Mesothelial cell of epicardium (in vitro differentiated cells): ENCODE results near the gene FNIP1. TPM values are rescaled to one million over a fixed set of nuclear protein-coding genes. Genes with fewer than 3 reads are reported as not detected.
"Not testable (repeated sequence)": the region's sequence is repeated elsewhere in the genome, so short reads cannot be mapped to it uniquely, and the experiment has no call there.

Source experiments
- DNase-seq, 2 experiments: peaks; one replicate each; pipeline ENCODE4 v3.0.0; 2021; ENCODE audit warnings: low spot score in 2 of 2; ENCODE audit not compliant: unreplicated experiment in 2 of 2
- H3K27ac Mint-ChIP-seq: 2 replicates; pipeline ENCODE4 v1.8.0; 2021; ENCODE audit warnings: mixed read lengths
- H3K27me3 Mint-ChIP-seq: 2 replicates; pipeline ENCODE4 v1.8.0; 2021; ENCODE audit warnings: low read depth, mixed read lengths
- H3K36me3 Mint-ChIP-seq: 2 replicates; pipeline ENCODE4 v1.8.0; 2021; ENCODE audit warnings: mixed read lengths
- H3K4me1 Mint-ChIP-seq: 2 replicates; pipeline ENCODE4 v1.8.0; 2021; ENCODE audit warnings: mixed read lengths
- H3K4me3 Mint-ChIP-seq: 2 replicates; pipeline ENCODE4 v1.8.0; 2021; ENCODE audit warnings: mild to moderate bottlenecking, moderate library complexity, mixed read lengths
- H3K9me3 Mint-ChIP-seq: 2 replicates; pipeline ENCODE4 v1.8.0; 2021; ENCODE audit warnings: mixed read lengths
- total RNA-seq: library from RNA; stranded (reverse); gene quantifications from 3 replicates; pipeline ENCODE4 v1.2.1, GENCODE V29; 2021
- TF ChIP-seq, protein P1 (sequence below): fragments of 200-600 bp; sonication (generic); IDR thresholded peaks from one replicate; pipeline ENCODE4 v1.5.0; 2021; ENCODE audit warnings: antibody characterized with exemption; ENCODE audit not compliant: unreplicated experiment

FNIP1 gene
- total RNA-seq, 1 donor from 2014 or later = 35.1 TPM

DNA sequence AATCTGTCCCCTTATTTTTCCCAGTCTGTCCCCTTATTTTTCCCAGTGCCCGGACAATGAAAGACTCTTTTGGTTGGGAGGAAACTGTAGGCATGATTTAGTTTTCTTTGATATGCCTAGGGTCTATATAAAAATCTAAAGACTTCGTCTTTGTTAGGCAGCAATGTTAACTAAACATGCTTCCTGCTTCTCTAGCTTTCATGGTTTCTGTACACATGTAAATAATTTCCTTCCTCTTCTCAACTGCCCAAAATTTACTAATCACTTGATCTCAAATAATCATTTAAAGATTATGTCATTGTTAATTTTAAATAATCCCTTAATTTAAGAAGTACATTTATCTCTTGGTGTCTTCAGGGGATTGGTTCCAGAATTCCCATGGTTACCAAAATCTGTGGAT is 114.0 kb downstream of the FNIP1 start:
- H3K27ac Mint-ChIP-seq = no peak overlapping the region

DNA sequence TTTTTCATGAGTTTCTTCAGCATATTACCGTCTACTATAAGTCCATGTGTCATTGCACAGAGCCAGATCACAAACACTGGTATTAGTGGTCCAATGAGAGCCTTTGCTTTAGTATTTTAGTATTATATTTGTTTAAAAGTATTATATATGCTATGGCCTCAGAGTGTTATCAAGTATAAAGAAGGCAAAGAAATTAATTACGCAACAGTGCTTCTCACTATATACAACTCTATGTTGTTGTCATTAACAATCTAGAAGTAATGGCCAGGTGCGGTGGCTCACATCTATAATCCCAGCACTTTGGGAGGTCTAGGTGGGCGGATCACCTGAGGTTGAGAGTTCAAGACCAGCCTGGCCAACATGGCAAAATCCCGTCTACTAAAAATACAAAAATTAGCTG is 114.6 kb downstream of the FNIP1 start:
- no peak overlapping the region for H3K4me3 Mint-ChIP-seq
- H3K27ac Mint-ChIP-seq = no peak overlapping the region
- peaks cover 4% of the 10 kb centered on the region for H3K4me1 Mint-ChIP-seq
- no peaks in the 10 kb centered on the region for H3K9me3 Mint-ChIP-seq
- H3K27me3 Mint-ChIP-seq = no peaks in the 10 kb centered on the region
- TF ChIP-seq, protein P1, sequence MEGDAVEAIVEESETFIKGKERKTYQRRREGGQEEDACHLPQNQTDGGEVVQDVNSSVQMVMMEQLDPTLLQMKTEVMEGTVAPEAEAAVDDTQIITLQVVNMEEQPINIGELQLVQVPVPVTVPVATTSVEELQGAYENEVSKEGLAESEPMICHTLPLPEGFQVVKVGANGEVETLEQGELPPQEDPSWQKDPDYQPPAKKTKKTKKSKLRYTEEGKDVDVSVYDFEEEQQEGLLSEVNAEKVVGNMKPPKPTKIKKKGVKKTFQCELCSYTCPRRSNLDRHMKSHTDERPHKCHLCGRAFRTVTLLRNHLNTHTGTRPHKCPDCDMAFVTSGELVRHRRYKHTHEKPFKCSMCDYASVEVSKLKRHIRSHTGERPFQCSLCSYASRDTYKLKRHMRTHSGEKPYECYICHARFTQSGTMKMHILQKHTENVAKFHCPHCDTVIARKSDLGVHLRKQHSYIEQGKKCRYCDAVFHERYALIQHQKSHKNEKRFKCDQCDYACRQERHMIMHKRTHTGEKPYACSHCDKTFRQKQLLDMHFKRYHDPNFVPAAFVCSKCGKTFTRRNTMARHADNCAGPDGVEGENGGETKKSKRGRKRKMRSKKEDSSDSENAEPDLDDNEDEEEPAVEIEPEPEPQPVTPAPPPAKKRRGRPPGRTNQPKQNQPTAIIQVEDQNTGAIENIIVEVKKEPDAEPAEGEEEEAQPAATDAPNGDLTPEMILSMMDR = no peak
- peaks cover 27% of the 10 kb centered on the region for H3K36me3 Mint-ChIP-seq
- DNase-seq = no peak

More for the DNA sequence above, 114.0 kb downstream of the FNIP1 start:
- Mint-ChIP-seq H3K27me3 (no peaks in the 10 kb centered on the region), H3K4me3 (no peak overlapping the region), H3K4me1 (peaks cover 4% of the 10 kb centered on the region), H3K36me3 (peaks cover 22% of the 10 kb centered on the region), H3K9me3 (no peaks in the 10 kb centered on the region)
- DNase-seq = no peak
- TF ChIP-seq, protein P1 = no peak

DNA sequence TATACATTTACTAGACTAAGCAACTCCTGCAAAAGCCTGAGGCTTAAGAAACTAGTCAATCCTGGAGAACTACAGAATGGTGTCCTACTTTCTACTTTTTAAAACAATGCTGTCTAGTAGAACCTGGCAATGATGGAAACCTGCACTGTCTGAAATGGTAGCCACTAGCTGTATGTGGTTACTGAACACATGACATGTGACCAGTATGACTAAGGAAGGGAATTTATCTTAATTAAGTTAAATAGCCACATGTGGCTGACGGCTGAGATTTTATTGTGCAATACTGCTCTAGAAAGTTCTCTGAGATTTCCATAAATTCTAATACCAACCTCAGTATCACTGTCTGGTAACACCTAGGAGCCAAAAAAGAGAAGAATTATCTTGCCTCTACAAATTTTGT is 116.9 kb downstream of the FNIP1 start:
- DNase-seq = no peak
- Mint-ChIP-seq H3K27ac (peak overlapping the region; percentile 20), H3K4me3 (no peak overlapping the region), H3K9me3 (no peaks in the 10 kb centered on the region), H3K36me3 (peaks cover 37% of the 10 kb centered on the region), H3K27me3 (no peaks in the 10 kb centered on the region), H3K4me1 (peaks cover 4% of the 10 kb centered on the region)
- TF ChIP-seq, protein P1 = no peak

DNA sequence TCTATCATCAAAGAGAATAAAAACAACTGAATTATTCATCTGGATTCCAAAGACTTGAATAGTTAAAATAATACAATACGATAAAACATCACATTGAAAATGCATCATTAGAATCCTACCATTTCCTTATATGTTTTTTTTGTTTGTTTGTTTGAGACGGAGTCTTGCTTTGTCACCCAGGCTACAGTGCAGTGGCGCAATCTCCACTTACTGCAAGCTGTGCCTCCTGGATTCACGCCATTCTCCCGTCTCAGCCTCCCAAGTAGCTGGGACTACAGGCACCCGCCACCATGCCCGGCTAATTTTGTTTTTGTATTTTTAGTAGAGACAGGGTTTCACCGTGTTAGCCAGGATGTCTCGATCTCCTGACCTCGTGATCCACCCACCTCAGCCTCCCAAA is 118.5 kb downstream of the FNIP1 start:
- not testable (repeated sequence) for H3K27ac Mint-ChIP-seq, DNase-seq, H3K9me3 Mint-ChIP-seq, H3K4me1 Mint-ChIP-seq, H3K4me3 Mint-ChIP-seq, H3K27me3 Mint-ChIP-seq
- peaks cover 45% of the 10 kb centered on the region for H3K36me3 Mint-ChIP-seq

DNA sequence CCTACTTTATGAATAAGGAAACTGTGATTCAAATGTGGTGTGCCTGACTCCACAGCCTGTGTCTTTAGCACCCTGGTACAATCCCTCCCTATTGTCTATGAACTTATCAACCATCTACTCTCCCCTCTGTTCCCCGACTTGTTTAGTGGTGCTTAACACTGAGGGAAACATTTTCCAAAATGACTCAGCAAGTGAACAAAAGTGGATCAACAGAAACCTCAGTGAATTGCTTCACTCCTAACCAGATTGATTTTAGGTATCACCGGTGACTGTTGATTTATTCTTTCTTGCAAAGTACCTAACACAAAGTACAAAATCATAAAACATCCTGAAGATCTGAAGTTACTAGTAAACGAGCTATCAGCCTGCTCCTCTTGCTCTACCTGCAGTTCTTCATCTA is 119.7 kb downstream of the FNIP1 start:
- peaks cover 12% of the 10 kb centered on the region for H3K4me1 Mint-ChIP-seq
- H3K36me3 Mint-ChIP-seq = peaks cover 40% of the 10 kb centered on the region
- no peaks in the 10 kb centered on the region for H3K27me3 Mint-ChIP-seq
- no peak overlapping the region for H3K4me3 Mint-ChIP-seq
- no peak for DNase-seq
- H3K9me3 Mint-ChIP-seq = no peaks in the 10 kb centered on the region
- no peak overlapping the region for H3K27ac Mint-ChIP-seq
- TF ChIP-seq, protein P1 = no peak

DNA sequence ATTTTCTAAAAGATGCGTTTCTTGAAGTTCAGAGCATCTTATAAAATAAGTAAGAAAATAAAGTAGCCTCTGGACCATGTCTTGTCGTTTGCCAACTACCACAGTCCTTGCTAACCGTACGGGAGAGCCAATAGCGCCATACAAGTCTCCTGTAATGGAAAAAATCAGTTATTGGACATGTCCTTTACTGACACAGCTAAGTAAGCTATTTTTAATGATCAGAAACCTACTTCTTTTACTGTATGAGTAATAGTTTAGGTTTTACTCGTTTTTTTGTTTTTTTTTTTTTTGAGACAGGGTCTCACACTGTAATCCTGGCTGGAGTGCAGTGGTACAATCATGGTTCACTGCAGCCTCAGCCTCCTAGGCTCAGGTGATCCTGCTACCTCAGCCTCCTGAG is 124.0 kb downstream of the FNIP1 start:
- H3K36me3 Mint-ChIP-seq = peaks cover 47% of the 10 kb centered on the region

More for the DNA sequence above, 124.0 kb downstream of the FNIP1 start:
- Mint-ChIP-seq H3K9me3 (no peaks in the 10 kb centered on the region), H3K27me3 (no peaks in the 10 kb centered on the region), H3K4me3 (no peak overlapping the region), H3K4me1 (peaks cover 15% of the 10 kb centered on the region), H3K27ac (peak overlapping the region; percentile 90)
- no peak for DNase-seq
- TF ChIP-seq, protein P1 = no peak
